ENCODE measurements around the gene HES5.

HES5 gene

DNA sequence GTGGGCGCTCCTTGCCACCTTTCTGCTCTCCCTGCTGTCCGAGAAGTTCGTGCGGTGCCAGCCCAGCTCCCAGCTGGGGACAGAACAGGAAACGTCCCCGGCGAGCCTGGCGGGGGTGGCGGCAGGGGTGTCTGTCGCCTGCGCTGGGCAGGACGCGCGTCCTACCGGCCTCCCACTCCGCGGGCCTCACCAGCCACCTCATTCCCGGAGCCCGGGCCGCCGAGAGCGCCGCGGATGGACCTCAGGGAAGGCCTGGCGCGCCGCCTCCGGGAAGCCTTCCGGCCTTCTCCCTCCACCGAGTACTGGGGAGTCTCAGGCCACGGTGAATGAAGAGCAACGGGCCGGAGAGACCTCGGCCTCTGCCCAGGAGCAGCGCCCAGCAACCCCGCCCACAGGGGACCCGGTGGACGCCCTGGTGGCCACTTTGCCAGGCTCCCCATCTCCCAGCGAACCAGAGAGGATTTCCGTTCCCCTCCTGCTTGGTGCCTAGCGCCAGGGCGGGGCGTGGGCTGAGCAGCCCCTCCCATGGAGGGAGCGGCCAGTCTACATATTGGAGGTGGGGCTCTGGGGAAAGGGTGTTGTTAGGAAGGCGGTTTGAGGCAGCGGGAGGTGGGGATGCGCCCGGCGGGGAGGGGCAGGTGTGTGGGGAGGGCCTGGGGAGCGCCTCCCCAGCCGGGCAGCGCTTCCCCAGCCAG, 16.6 kb upstream of the HES5 start:
- Histone ChIP-seq H3F3A (ENCODE audit: control insufficient read depth, insufficient read depth) (peaks cover 21% of the 10 kb centered on the region), H3K9me2 (replicated peaks; ENCODE audit: control insufficient read depth, low read length) (no peaks in the 10 kb centered on the region), H3K79me2 (ENCODE audit: control insufficient read depth, low read length) (peaks cover 6% of the 10 kb centered on the region; the same call in 1 of the 2 replicates), H4K20me1 (ENCODE audit: control insufficient read depth, insufficient read depth, low read depth, low read length) (no peaks in the 10 kb centered on the region), H3K4me3 (ENCODE audit: low read length) (peak overlapping the region; percentile 87), H3K4me1 (ENCODE audit: control insufficient read depth, low read length) (peaks cover 47% of the 10 kb centered on the region), H3K36me3 (ENCODE audit: control insufficient read depth, low read length) (no peaks in the 10 kb centered on the region), H3K4me2 (ENCODE audit: low read length) (peak overlapping the region; percentile 100), H3K27me3 (ENCODE audit: control insufficient read depth, low read length) (peaks cover 8% of the 10 kb centered on the region), H3K9me3 (ENCODE audit: control insufficient read depth, insufficient read depth, low read length) (no peaks in the 10 kb centered on the region), H3K27ac (ENCODE audit: low read depth, low read length) (peak overlapping the region; percentile 98)
- TF ChIP-seq EZH2phosphoT487 (IDR thresholded peaks at IDR 0.05; ENCODE audit: borderline replicate concordance, low read length): no peak
- TF ChIP-seq, protein P1, sequence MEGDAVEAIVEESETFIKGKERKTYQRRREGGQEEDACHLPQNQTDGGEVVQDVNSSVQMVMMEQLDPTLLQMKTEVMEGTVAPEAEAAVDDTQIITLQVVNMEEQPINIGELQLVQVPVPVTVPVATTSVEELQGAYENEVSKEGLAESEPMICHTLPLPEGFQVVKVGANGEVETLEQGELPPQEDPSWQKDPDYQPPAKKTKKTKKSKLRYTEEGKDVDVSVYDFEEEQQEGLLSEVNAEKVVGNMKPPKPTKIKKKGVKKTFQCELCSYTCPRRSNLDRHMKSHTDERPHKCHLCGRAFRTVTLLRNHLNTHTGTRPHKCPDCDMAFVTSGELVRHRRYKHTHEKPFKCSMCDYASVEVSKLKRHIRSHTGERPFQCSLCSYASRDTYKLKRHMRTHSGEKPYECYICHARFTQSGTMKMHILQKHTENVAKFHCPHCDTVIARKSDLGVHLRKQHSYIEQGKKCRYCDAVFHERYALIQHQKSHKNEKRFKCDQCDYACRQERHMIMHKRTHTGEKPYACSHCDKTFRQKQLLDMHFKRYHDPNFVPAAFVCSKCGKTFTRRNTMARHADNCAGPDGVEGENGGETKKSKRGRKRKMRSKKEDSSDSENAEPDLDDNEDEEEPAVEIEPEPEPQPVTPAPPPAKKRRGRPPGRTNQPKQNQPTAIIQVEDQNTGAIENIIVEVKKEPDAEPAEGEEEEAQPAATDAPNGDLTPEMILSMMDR (IDR thresholded peaks at IDR 0.05; ENCODE audit: low read depth, low read length, poor library complexity, severe bottlenecking): no peak

DNA sequence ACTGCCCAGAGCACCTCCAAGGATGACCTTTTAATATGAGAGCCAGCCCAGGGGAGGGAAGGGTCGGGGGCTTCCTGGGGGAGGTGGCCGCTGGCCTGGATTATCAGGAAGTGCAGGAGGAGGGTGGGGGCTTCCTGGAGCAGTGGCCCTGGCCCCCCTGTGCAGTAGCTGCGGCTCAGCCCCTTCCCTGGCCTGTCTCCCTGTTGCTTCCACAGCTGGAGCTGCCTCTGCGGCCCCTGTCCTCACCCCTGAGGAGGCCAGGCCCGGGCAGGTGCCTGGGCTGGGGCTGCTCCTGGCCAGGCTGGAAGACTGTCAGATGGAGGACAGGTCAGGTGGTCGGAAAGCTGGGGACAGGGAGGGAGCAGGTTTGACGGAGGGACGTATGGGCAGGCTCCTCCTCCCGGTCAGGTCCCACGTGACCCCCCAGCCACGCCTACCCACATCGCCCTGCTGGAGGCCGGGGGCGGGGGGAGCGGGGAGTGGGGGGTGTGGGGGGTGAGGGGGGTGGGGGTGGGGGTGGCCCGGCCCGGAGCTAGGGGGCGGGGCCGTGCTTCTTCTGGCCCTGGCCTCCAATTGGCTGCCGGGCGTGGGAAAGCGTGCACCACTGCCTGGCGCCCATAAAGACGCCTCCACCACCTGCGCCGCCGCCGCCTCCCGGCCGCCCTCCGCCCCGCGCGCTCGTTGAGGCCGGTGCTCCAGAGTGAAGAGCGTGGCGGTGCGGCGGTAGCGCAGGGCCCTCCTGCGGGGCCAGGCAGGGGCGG, 15.9 kb upstream of the HES5 start:
- Histone ChIP-seq H3K79me2 (ENCODE audit: control insufficient read depth, low read length) (peaks cover 6% of the 10 kb centered on the region; the same call in 1 of the 2 replicates), H3K9me2 (replicated peaks; ENCODE audit: control insufficient read depth, low read length) (no peaks in the 10 kb centered on the region), H3K27me3 (ENCODE audit: control insufficient read depth, low read length) (peaks cover 15% of the 10 kb centered on the region), H3K4me2 (ENCODE audit: low read length) (peak overlapping the region; percentile 100), H3K36me3 (ENCODE audit: control insufficient read depth, low read length) (no peaks in the 10 kb centered on the region), H3K27ac (ENCODE audit: low read depth, low read length) (peak overlapping the region; percentile 98), H3K4me3 (ENCODE audit: low read length) (peak overlapping the region; percentile 87), H3K9me3 (ENCODE audit: control insufficient read depth, insufficient read depth, low read length) (no peaks in the 10 kb centered on the region), H3F3A (ENCODE audit: control insufficient read depth, insufficient read depth) (peaks cover 21% of the 10 kb centered on the region), H3K4me1 (ENCODE audit: control insufficient read depth, low read length) (peaks cover 47% of the 10 kb centered on the region), H4K20me1 (ENCODE audit: control insufficient read depth, insufficient read depth, low read depth, low read length) (no peaks in the 10 kb centered on the region)
- TF ChIP-seq EZH2phosphoT487 (IDR thresholded peaks at IDR 0.05; ENCODE audit: borderline replicate concordance, low read length): no peak
- TF ChIP-seq, protein P1 (IDR thresholded peaks at IDR 0.05; ENCODE audit: low read depth, low read length, poor library complexity, severe bottlenecking): no peak

DNA sequence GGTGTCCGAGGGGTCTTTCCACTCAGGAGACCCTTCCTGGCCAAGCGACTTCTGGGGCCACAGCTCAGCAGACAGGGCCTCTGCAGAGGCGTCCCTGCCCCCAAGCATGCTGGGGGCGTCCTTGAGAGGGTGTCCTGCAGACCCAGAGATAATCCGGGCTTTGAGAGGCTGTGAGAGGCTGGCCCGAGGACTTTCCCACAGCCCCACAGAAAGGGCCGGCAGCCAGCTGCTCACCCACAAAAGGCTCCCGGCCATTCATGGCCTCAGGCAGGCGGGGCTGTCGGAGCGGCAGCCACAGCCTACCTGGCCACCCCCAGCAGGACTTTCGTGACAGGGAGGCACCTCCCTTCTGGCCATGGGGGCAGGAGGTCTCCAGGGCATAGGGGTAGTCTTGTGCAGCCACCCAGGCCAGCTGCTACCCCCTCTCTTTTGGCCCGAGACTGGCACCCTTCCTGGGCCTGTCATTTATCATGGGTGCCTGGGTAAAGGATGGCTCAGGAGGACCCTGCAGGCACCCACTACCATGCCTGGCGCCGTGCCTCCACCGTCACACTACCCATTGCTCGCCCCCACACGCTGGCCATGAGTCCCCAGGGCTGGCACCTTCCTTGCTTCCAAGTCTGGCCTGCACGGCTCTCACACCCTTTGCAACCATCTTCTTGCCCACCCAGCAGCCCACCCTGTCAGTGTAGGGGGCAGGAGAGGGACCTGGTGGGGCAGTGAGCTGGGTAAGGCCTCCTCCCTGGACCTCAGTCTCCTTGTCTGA, 15.0 kb upstream of the HES5 start:
- peaks cover 22% of the 10 kb centered on the region for H3K27me3 ChIP-seq (ENCODE audit: control insufficient read depth, low read length)
- H4K20me1 ChIP-seq (ENCODE audit: control insufficient read depth, insufficient read depth, low read depth, low read length): no peaks in the 10 kb centered on the region
- H3K4me2 ChIP-seq (ENCODE audit: low read length): no peak overlapping the region
- peaks cover 21% of the 10 kb centered on the region for H3F3A ChIP-seq (ENCODE audit: control insufficient read depth, insufficient read depth)
- TF ChIP-seq, protein P1 (IDR thresholded peaks at IDR 0.05; ENCODE audit: low read depth, low read length, poor library complexity, severe bottlenecking): no peak
- no peak for TF ChIP-seq EZH2phosphoT487 (IDR thresholded peaks at IDR 0.05; ENCODE audit: borderline replicate concordance, low read length)
- H3K36me3 ChIP-seq (ENCODE audit: control insufficient read depth, low read length): no peaks in the 10 kb centered on the region
- no peak overlapping the region for H3K27ac ChIP-seq (ENCODE audit: low read depth, low read length)
- H3K9me3 ChIP-seq (ENCODE audit: control insufficient read depth, insufficient read depth, low read length): no peaks in the 10 kb centered on the region
- H3K4me3 ChIP-seq (ENCODE audit: low read length): no peak overlapping the region; the same call in 1 of the 2 replicates
- H3K9me2 ChIP-seq (replicated peaks; ENCODE audit: control insufficient read depth, low read length): no peaks in the 10 kb centered on the region
- peaks cover 6% of the 10 kb centered on the region; the same call in 1 of the 2 replicates for H3K79me2 ChIP-seq (ENCODE audit: control insufficient read depth, low read length)
- peaks cover 41% of the 10 kb centered on the region for H3K4me1 ChIP-seq (ENCODE audit: control insufficient read depth, low read length)
